ENCODE data around the gene INSR.

The INSR gene

DNA sequence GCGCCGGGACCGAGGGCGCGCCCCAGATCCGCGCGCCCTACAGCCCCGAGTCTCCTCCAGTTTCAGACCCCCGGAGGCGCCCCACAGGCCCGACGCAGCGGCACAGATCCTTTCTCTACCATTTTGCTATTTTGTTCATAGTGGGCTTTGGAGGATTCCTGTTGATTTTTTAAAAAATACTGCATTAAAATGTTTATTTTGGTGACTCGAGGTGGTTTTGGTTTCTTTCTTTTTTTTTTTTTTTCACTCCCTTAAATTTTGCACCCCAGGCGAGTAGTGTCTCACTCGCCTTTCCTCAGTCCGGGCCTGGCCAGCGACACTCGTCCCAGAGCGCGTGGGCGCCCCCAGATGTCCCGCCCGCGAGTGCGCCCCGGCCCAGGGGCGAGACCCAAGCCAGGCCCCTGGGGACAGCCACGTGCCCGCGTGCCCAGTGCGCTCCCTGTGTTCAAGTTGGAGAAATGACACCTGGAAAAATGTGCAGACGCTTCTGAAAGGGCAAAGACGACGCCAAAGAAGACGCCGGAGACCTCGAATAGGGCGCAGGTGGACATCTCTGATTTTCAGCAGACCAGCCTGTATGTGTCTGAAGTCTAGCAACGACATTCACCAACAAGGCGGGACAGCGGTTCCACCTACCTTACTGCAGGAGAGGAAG is 471 bp upstream of the INSR start:
- DNase-seq: no peak

DNA sequence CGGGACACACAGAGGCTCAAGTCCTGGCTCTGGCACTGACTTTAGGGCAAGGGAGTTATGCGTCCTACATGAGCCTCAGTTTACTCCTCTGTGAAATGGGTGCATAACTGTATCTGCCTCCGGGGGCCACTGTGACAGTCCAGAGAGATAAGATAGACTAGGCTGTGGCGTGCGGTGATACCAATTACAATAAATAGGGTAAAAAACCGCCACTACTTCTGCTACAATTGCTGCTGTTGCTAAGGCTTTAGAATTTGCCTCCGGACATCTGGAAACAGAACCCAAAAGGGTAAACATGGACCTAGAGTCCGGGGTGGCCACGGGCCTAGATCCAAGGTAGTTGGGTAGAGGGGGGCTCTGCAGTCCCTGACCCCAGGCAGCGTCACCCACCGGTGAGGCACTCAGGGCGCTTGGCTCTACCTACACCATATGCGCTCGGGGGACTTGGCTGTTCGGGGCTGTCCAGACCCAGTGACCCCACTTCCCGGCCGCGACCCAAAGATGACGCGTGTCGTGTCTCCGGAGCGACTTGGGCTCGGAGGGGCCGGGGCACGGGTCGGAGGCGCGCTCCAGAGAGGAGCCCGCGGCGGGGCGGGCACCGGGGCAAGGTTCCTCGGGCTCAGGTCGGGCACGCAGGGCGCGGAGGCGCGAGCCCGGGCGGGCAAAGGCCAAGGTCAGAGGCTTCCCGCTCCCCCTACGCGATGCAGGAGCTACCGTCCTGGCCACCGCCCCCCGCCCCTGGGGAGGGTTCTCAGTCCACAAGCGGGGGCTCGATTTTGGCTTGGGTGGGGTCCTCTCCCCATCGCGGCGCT is 1.1 kb downstream of the INSR start:
- DNase-seq: no peak

- DNase-seq: no peak
Observed at GRCh38 chr19:7292352-7292949, 1.8 kb downstream of the INSR start.

- no peak for DNase-seq
Observed at GRCh38 chr19:7288977-7289376, 5.2 kb downstream of the INSR start.

DNA sequence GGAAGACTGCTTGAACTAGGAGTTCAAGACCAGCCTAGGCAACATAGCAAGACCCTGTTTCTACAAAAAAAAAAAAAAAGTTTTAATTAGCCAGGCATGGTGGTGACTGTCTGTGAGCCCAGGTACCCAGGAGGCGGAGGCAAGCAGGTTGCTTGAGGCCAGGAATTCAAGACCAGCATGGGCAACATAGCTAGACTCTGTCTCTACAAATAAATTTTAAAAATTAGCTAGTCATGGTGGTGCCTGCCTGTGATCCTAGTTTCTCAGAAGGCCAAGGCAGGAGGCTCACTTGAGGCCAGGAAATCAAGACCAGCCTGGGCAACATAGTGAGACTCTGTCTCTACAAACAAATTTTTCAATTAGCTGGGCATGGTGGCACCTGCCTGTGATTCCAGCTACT is 6.1 kb downstream of the INSR start:
- DNase-seq: no peak

- peak; percentile 99 for DNase-seq
Observed at GRCh38 chr19:7287722-7288121, 6.5 kb downstream of the INSR start.

- DNase-seq: no peak
Observed at GRCh38 chr19:7280940-7281666, 13.1 kb downstream of the INSR start.

GRCh38 chr19:7272856-7273578 is 21.2 kb downstream of the INSR start:
- no peak for DNase-seq

DNA sequence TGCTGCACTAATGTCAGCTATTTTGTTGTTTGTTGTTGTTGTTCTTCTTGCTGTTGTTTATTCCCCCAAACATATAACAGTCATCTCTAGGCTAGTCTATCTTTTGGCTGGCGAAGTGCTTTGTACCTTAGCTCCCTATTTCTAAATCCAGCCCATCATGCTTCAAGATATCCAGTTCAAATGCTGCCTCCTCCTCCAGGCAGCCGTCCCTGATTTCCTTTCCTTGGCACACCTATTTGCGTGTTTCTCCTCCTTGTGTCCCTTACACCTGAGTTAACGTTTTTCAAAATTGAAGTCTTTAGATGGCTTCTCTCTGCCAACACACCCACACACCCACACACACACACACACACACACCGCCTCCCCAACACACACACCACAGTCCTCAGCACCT is 25.5 kb downstream of the INSR start:
- no peak for DNase-seq

GRCh38 chr19:7267792-7268704 is 26.2 kb downstream of the INSR start:
- DNase-seq: no peak

DNA sequence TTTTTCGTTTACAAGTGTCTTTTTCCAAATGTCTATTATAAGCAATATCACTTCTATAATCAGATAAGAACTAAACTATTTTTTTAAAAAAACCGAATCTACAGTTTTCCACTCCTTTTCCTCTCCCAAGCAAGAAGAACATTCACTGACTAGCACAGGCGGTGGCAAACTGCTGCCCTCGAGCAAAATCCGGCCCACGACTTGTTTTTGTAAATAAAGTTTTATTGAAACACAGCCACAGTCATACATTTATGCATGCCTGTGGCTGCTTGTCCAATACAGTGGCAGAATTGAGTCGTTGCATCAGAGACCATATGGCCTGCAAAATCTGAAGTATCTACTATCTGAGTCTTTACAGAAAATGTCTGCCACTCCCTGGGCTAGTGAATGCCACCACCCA is 27.4 kb downstream of the INSR start:
- no peak for DNase-seq

DNA sequence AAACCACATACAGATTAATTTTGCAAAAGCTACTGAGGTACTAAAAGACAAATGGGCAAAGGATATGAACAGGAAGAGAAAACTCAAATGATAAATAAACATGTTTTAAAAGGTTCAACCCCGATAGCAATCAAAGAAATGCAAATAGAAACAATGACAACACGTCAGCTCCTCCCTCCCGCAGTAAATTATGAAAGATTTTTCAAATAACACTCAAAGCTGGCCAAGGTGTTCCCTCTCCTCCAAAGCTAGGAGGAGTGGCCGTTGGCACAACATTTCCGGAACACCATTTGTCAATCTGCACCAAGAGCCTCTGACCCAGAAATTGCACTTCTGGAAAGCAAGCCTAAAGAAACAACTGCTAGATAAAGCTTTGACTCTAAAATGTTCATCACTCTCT is 28.3 kb downstream of the INSR start:
- DNase-seq: no peak

GRCh38 chr19:7264858-7265257 is 29.4 kb downstream of the INSR start:
- DNase-seq: no peak

GRCh38 chr19:7263521-7263920 is 30.7 kb downstream of the INSR start:
- no peak for DNase-seq

- no peak for DNase-seq
Observed at GRCh38 chr19:7263066-7263465, 31.1 kb downstream of the INSR start.

GRCh38 chr19:7262470-7262869 is 31.7 kb downstream of the INSR start:
- no peak for DNase-seq

DNA sequence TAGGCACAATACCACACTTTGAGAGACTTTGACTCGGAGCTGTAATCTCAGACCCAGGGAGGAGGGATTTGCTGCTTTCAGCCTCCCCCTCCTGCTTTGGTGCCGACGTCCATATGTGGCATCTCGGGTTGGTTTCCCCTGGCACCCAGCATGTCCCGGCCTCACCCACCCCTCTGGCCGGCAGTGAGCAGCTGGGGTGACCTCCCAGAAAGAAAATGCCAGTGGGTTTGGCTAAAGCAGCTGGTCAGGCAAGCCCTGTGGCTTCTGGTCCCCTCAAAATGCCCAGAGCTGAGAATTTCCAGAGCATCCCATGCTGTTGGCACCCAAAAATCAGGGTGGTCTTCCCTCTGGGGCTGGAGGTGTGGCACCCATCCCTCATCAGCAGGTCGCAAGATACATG is 34.1 kb downstream of the INSR start:
- DNase-seq: no peak

DNA sequence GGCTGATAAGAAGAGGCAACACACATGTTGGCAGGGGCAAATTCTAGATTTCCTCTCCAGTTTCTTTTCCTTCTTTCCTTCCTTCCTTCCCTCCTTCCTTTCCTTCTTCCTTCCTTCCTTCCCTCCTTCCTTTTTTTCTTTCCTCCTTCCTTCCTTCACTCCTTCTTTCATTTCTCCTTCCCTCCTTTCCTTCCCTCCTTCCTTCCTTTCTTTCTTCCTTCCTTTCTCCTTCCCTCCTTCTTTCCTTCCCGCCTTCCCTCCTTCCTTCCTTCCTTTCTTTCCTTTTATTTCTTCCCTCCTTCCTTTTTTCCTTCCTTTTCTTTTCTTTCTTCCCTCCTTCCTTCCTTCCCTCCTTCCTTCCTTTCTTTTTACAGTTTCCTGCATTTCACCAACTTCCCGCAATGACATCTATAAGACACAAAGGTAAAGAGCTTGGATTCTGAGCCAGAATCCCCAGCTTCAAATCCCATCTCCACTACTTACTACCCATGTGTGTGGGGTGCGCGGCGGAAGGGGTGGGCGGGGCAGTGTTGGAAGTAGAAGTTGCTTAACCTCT is 35.3 kb downstream of the INSR start:
- no peak for DNase-seq

- DNase-seq: no peak
Observed at GRCh38 chr19:7258041-7258839, 36.0 kb downstream of the INSR start.
